Smooth muscle cell of the pulmonary artery (primary cell): ENCODE results near the gene TP63. TPM values are rescaled to one million over a fixed set of nuclear protein-coding genes. Genes with fewer than 3 reads are reported as not detected.

Source experiments
- total RNA-seq: library from RNA; depleted of rRNA; stranded (reverse); fragments of >200 nt; gene quantifications from 2 replicates; pipeline ENCODE4 v1.2.3, GENCODE V29; 2014

The TP63 gene
- 0.20 and 0.85 TPM in 2 replicates for total RNA-seq

DNA sequence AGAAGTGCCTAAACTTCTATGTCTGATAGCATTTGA lies at the start of gene TP63:
TP63 (plus strand) TSS at position 17 of the 36 bp plus-strand sequence. CDS start 127 bp downstream, outside the sequence.

